Renal cortex interstitium (tissue), 11 donors: ENCODE measurements around the gene ACVR1B. TPM values are rescaled to one million over a fixed set of nuclear protein-coding genes. Genes with fewer than 3 reads are reported as not detected.
A peak's percentile ranks its signal among the peaks of the same experiment; 100 is the strongest.

Experiments
- DNase-seq, 11 donors: peaks; one replicate each; pipeline ENCODE4 v3.0.0-alpha.2; 2013; ENCODE audit warnings: low read depth in 9 of 11, low spot score in 4 of 11; ENCODE audit errors: extremely low read depth in 1 of 11
- polyA plus RNA-seq, 3 donors: library from polyadenylated mRNA; unstranded; fragments of 120-200 nt; gene quantifications; one replicate each; pipeline ENCODE4 v1.2.1, GENCODE V29; 2013; ENCODE audit not compliant: insufficient read length in 3 of 3

Gene ACVR1B
- polyA plus RNA-seq, 3 donors: 52.6 to 59.3 (median 54.1) TPM

DNA sequence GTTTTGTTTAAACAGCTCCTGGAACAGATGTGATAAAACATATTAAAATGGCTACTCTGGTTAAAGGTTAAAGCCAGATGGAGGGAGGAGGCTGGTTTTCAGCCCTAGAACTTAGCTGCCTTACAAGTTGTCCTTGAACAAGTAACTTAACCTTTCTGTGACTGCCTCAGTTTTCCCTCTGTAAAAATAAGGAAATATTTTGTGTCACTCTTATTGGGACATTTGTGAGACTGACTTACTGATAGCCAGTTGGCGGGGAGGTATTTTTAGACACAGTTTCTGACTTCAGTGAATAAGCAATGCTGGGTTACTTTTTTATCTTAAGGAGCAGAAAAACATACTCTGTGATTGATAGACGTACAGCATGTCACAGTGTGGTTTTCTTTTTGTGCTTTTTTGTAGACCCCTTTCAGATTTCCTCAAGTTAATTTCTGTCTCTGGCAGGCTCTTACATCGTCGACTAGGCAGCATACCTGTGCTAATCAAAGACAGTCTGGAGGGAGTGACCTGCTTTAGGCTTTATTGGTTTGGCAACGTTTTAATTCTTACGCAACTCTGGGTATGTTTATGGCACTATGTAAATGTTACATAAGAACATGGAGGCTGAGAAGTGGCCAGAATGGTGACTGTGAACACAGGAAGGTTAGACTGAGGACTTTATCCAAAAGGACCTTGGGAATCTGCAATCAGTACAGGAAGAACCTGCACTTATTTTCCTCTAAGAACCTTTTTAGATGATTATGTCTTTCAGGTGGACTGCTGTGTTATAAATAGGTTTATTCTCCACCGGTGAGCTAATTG, 3.3 kb downstream of the ACVR1B start:
- no peak for DNase-seq

DNA sequence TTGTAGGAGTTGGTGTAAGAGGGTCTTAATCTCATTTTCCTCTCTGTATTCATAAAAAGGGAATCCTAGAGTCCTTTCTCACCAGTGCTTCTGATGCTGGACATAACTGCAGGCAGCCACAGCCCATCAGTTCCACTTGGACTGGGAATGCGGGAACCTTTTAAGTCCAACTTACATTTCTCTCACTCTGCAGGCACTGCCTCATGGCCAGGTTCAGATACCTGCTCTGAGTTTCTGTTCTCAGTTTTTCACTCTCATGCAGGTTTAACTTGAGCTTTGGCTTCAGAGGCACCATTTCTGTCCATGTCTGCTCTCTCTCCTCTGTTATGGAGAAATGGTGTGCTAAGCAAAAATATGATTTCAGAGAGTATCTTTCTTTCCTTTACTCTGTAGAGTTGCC, 4.2 kb downstream of the ACVR1B start:
- DNase-seq: no peak

DNA sequence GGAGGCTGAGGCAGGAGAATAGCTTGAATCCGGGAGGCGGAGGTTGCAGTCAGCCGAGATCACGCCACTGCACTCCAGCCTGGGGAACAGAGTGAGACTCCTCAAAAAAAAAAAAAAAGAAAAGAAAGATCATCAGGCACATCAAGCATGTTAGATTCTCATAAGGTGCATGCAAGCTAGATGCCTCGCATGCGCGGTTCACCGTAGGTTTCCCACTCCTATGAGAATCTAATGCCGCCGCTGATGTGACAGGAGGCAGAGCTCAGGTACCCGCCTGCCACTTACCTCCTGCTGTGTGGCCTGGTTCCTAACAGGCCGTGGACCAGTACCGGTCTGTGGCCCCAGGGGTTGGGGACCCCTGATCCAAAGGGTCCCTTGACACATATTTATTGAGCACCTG, 7.0 kb downstream of the ACVR1B start:
- no peak for DNase-seq

- no peak for DNase-seq
Observed at GRCh38 chr12:51959211-51959610, 7.7 kb downstream of the ACVR1B start.

DNA sequence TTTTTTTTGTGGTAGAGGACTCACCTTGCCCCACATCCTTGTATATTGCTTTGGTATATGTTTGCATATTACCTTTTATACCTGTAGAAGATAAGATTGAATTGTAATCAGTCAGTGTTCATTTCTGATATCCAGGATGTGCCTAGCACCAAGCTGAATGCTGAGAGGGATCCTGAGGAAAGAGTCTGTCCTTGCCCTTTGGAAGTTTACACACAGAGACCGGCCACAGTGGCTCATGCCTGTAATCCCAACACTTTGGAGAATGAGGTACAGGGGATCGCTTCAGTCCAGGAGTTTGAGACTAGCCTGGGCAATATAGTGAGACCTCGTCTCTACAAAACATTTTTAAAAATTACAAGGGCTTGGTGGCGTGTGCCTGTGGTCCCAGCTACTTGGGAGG, 8.4 kb downstream of the ACVR1B start:
- DNase-seq: no peak

DNA sequence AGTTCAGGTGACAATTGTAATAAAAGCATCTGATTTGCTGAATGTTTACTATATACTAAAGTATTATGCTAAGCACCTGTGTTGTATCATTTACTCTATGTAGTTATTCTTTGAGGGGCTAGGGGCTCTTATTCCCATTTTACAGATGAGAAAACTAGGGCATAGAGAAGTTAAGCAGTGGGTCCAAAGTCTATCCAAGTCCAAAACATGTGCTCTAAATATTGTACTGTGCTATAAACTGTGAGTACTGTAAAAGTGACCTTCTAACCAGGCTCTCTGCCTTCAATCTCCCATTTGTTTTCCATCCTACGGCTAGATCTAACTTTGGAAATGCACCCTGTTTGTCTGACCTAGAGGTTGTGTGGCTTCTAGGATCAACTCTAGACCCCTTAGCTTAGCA, 9.0 kb downstream of the ACVR1B start:
- no peak for DNase-seq

- no peak for DNase-seq
Observed at GRCh38 chr12:51960890-51961289, 9.4 kb downstream of the ACVR1B start.

- DNase-seq: no peak
Observed at GRCh38 chr12:51961834-51962233, 10.3 kb downstream of the ACVR1B start.

DNA sequence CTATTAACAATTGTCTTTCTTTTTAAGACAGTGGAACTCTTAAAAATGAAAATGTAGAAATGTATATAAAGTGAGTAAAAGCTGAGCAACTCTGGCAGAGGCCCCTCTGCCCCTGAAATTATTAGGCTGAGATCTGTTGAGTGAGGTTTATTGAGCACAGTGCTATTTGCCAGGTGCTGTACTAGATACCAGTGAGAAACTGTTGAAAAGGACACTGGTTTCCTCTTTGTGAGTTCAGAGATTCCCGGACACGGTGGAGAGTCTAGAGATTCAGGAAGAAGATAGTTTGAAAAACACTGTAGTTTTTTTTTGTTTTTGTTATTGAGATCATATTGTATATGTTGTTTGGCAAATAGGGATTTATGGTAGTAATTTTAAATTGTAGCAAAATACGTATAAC, 11.2 kb downstream of the ACVR1B start:
- no peak for DNase-seq

- no peak for DNase-seq
Observed at GRCh38 chr12:51963477-51963876, 12.0 kb downstream of the ACVR1B start.

- DNase-seq: no peak
Observed at GRCh38 chr12:51969643-51970042, 18.1 kb downstream of the ACVR1B start.

- DNase-seq: no peak
Observed at GRCh38 chr12:51970904-51971646, 19.6 kb downstream of the ACVR1B start.

DNA sequence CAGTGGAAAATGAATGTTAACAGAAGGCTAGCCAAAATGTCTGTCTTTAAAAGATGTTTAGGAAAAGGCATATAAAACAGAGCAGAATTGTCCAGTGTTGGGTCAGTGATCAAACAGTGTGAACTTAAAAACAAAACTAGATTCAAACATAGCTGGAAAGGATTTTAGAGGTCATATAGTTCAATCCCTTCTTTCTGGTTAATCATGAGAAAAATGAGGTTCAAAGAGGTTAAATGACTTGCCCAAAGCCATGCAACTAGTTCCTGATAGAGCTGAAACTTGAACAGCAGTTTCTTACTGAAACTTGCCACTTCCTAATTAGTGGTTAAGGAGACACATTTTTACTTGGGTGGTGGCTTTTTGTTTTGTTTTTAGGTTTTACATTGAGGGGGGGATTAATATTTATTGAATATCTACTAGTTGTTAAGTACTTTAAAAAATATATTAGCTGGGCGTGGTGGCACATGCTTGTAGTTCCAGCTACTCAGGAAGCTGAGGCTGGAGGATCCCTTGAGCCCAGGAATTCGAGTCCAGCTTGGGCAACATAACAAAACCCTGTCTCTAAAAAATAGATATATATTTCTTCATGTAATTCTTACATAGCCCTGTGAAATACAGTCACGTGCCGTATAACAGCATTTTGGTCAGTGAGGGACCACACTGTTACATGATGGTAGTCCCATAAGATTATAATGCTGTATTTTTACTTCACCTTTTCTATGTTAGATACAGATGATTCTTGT, 20.4 kb downstream of the ACVR1B start:
- DNase-seq: no peak

GRCh38 chr12:51972422-51972812, 20.9 kb downstream of the ACVR1B start:
- DNase-seq: no peak

GRCh38 chr12:51972849-51973273, 21.4 kb downstream of the ACVR1B start:
- no peak for DNase-seq

GRCh38 chr12:51973560-51973959, 22.1 kb downstream of the ACVR1B start:
- no peak for DNase-seq

DNA sequence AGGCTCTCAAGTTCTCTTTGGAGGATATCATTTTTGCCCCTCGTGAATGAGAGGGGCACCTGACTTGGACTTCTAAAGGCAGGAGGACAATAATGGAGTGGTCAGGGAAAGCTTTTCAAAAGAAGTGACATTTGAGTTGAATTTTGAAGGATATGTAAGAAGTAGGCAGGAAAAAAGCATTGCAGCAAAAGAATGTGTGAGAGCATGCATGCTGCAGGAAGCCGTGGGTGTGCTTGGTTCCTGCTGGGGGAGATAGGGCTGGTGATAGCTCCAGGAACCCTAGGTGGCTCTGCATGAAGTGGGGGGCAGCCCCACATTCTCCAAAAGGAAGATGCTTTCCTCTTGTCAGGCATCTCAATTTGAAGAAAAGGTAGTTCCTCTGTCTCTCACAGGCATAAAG, 23.1 kb downstream of the ACVR1B start:
- no peak for DNase-seq

DNA sequence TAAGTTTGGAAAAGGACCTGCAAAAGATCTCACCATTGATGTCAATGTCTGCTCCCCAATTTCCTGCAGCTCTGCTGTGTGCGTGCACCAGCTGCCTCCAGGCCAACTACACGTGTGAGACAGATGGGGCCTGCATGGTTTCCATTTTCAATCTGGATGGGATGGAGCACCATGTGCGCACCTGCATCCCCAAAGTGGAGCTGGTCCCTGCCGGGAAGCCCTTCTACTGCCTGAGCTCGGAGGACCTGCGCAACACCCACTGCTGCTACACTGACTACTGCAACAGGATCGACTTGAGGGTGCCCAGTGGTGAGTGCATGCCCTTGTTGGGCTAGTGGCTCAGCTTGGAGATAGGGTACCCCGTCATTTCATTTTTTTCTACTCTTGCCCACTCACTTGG, 23.7 kb downstream of the ACVR1B start:
- no peak for DNase-seq

DNA sequence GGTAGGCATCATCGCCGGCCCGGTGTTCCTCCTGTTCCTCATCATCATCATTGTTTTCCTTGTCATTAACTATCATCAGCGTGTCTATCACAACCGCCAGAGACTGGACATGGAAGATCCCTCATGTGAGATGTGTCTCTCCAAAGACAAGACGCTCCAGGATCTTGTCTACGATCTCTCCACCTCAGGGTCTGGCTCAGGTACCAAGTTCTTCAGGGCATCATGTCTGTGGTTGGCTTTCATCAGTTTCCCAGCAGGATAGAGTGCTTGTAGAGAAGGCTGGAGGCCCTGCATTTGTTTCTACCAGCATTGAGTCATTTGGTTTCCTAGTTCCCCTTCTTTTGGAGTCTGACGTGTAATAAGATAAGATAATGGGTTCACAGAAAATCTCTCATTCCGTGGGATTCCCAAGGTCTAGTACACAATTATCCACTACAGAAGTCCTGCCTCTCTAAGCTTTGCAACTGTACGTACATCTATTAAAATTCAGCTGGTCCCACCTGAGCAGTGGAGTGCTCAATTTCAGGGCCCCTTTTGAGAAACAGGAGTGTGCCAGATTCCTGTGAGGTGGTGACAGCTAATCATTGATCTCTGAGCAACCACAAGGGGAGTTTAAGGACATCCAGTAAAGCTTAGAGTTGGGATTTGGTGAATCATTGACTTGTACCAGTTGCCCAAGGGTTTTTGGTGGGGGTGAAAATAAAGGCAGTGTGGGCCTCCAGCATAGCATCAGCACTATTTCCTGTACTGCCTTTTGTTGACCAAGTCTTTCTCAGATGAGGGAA, 25.1 kb downstream of the ACVR1B start:
- peak in 6 of 11 donors; percentile 48 to 85 (median 76) for DNase-seq
